ENCODE measurements around the gene OLFM4. TPM values are rescaled to one million over a fixed set of nuclear protein-coding genes. Genes with fewer than 3 reads are reported as not detected.

Gene OLFM4
- total and polyA plus RNA-seq, 2 donors (not counting 1 experiment from before 2014, with no cell fraction given) = not detected

- TF ChIP-seq CTCF (conservative IDR thresholded peaks at IDR 0.05 in 1 of 2, IDR thresholded peaks at IDR 0.05 in 1 of 2; ENCODE audit: low read depth in 1 of 2, low read length in 2 of 2) = no peak
- no peak for TF ChIP-seq EZH2 (IDR thresholded peaks at IDR 0.05; ENCODE audit: low read length, missing control alignments)
- Histone ChIP-seq H4K20me1 (ENCODE audit: control insufficient read depth, extremely low read depth, insufficient read depth, low read length) (no peaks in the 10 kb centered on the region), H3K27me3 (ENCODE audit: control insufficient read depth, insufficient read depth, low read length) (no peaks in the 10 kb centered on the region), H3K4me2 (ENCODE audit: extremely low read depth, insufficient read depth, low read length) (no peak overlapping the region), H3K27ac (ENCODE audit: insufficient read depth, low read length) (no peak overlapping the region), H3K9ac (ENCODE audit: insufficient read depth, low read length) (no peak overlapping the region), H3K4me3 (replicated peaks in 1 of 4; ENCODE audit: control extremely low read depth in 1 of 4, insufficient read depth in 1 of 4, low read depth in 3 of 4, low read length in 4 of 4) (no peak overlapping the region), H2AFZ (ENCODE audit: low read length) (no peak overlapping the region), H3K4me1 (ENCODE audit: control insufficient read depth, extremely low read depth, insufficient read depth, low read length) (no peaks in the 10 kb centered on the region), H3K36me3 (ENCODE audit: control insufficient read depth, insufficient read depth, low read length) (no peaks in the 10 kb centered on the region), H3K9me3 (ENCODE audit: control insufficient read depth, insufficient read depth, low read depth, low read length) (no peaks in the 10 kb centered on the region), H3K79me2 (ENCODE audit: control insufficient read depth, insufficient read depth, low read length) (no peaks in the 10 kb centered on the region)
- DNase-seq (ENCODE audit: low read depth in 2 of 2) = no peak
These were observed 69.8 kb downstream of the OLFM4 start for GRCh38 chr13:53098455-53098854.

GRCh38 chr13:53100394-53101063 is 71.9 kb downstream of the OLFM4 start:
- no peak overlapping the region for H3K27ac ChIP-seq (ENCODE audit: insufficient read depth, low read length)
- no peaks in the 10 kb centered on the region for H3K27me3 ChIP-seq (ENCODE audit: control insufficient read depth, insufficient read depth, low read length)
- no peak overlapping the region for H2AFZ ChIP-seq (ENCODE audit: low read length)
- H3K79me2 ChIP-seq (ENCODE audit: control insufficient read depth, insufficient read depth, low read length) = no peaks in the 10 kb centered on the region
- H3K4me1 ChIP-seq (ENCODE audit: control insufficient read depth, extremely low read depth, insufficient read depth, low read length) = no peaks in the 10 kb centered on the region
- no peaks in the 10 kb centered on the region for H3K9me3 ChIP-seq (ENCODE audit: control insufficient read depth, insufficient read depth, low read depth, low read length)
- H4K20me1 ChIP-seq (ENCODE audit: control insufficient read depth, extremely low read depth, insufficient read depth, low read length) = no peaks in the 10 kb centered on the region
- TF ChIP-seq CTCF (conservative IDR thresholded peaks at IDR 0.05 in 1 of 2, IDR thresholded peaks at IDR 0.05 in 1 of 2; ENCODE audit: low read depth in 1 of 2, low read length in 2 of 2) = no peak
- TF ChIP-seq EZH2 (IDR thresholded peaks at IDR 0.05; ENCODE audit: low read length, missing control alignments) = no peak
- no peaks in the 10 kb centered on the region for H3K36me3 ChIP-seq (ENCODE audit: control insufficient read depth, insufficient read depth, low read length)
- H3K4me2 ChIP-seq (ENCODE audit: extremely low read depth, insufficient read depth, low read length) = no peak overlapping the region
- no peak overlapping the region for H3K9ac ChIP-seq (ENCODE audit: insufficient read depth, low read length)
- no peak overlapping the region for H3K4me3 ChIP-seq (replicated peaks in 1 of 4; ENCODE audit: control extremely low read depth in 1 of 4, insufficient read depth in 1 of 4, low read depth in 3 of 4, low read length in 4 of 4)
- no peak for DNase-seq (ENCODE audit: low read depth in 2 of 2)

Other genes starting within 250 kb of the OLFM4 start
- gene PCDH8, start 180.2 kb upstream of the OLFM4 start, total RNA-seq = not detected in 2 replicates
- not detected in 2 replicates for gene PCDH8, start 180.2 kb upstream of the OLFM4 start, polyA plus RNA-seq

All from fibroblast of lung (primary cell).